Esophagus (tissue), 2 donors: Measurements from ENCODE around the gene NUDCD3. TPM values are rescaled to one million over a fixed set of nuclear protein-coding genes. Genes with fewer than 3 reads are reported as not detected.

Source experiments
- H3K27ac ChIP-seq, 2 donors: one replicate each; pipeline ENCODE4 v1.5.1; 2013; ENCODE audit warnings: low read depth in 2 of 2, mild to moderate bottlenecking in 2 of 2, inconsistent platforms in 1 of 2, low read length in 1 of 2, moderate library complexity in 1 of 2
- H3K27me3 ChIP-seq, 2 donors: one replicate each; pipeline ENCODE4 v1.6.1; 2013; ENCODE audit warnings: low read length in 2 of 2, control low read depth in 1 of 2, mild to moderate bottlenecking in 1 of 2; ENCODE audit not compliant: insufficient read depth in 2 of 2, control insufficient read depth in 1 of 2
- H3K36me3 ChIP-seq, 2 donors: one replicate each; pipeline ENCODE4 v1.6.1; 2013; ENCODE audit warnings: low read length in 1 of 2; ENCODE audit not compliant: control insufficient read depth in 2 of 2, insufficient read depth in 2 of 2
- H3K4me1 ChIP-seq, 2 donors: one replicate each; pipeline ENCODE4 v1.6.1; 2013; ENCODE audit warnings: low read length in 1 of 2; ENCODE audit not compliant: control insufficient read depth in 2 of 2, insufficient read depth in 2 of 2
- H3K4me3 ChIP-seq, 2 donors: one replicate each; pipeline ENCODE4 v1.5.1; 2013; ENCODE audit warnings: low read length in 2 of 2, mild to moderate bottlenecking in 2 of 2, low read depth in 1 of 2, moderate library complexity in 1 of 2
- H3K9me3 ChIP-seq, 2 donors: one replicate each; pipeline ENCODE4 v1.6.1; 2013; ENCODE audit warnings: mild to moderate bottlenecking in 2 of 2, low read depth in 1 of 2, low read length in 1 of 2, moderate library complexity in 1 of 2; ENCODE audit not compliant: control insufficient read depth in 2 of 2, insufficient read depth in 1 of 2
- WGBS, 2 donors: extraction: QIAGEN DNeasy Blood & Tissue Kit; methylation state at CpG; one replicate each; pipeline ENCODE4 v1.1.7; 2013; 5-methylcytosine and 5-hydroxymethylcytosine counted together
- polyA plus RNA-seq, 2 donors: library from polyadenylated mRNA; stranded (reverse); fragments of 200-250 nt; gene quantifications; one replicate each; pipeline ENCODE4 v1.2.3, GENCODE V29; 2013
- donor health status: healthy with polysubstance abuse.
- donor health status: Bipolar disorder and iron deficiency.

Gene NUDCD3
- polyA plus RNA-seq, 2 donors: 20.5 to 21.2 TPM

DNA sequence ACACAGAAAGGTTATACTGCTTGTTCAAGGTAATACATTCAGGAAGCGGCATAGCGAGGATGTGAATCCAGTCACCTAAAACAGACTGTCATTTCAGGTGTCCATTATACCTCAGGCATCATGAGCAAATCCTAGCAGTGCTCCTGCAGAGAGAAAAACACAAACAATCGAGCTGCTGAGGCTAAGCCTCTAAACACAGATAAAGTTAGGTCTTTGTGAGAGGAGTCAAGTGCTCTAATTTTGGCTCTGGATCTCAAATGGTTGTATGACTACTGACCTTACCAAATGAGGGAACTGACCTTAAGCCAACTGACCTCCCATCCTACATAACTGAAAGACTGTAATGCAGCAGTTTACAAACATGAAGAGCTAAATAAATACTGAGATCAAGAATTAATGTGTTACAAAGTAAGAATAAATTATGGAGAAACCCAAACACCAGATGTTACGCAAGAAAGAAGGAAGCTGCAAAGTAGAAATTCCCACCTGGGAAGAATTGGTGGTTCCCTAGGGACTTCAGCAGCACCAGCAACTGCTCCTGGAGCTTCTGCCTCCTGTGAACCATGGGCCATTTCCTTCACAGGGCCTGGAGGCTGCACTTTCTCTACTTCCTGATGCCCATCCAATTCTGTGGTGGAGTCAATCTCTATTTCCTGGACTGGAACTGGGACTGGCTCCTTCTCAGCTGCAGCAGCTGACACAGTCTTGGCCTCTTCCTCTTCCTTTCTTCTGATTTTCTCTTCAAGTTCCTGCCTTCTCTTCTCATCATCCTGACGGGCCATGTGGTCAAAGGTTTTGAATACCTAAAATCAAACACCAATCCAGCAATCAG is 5.8 kb downstream of the NUDCD3 start:
- H3K27ac ChIP-seq: no peak overlapping the region
- no peaks in the 10 kb centered on the region for H3K27me3 ChIP-seq
- 88 to 90% methylated on average over 5 of the region's 5 CpGs for WGBS, 2 donors
- no peaks in the 10 kb centered on the region for H3K9me3 ChIP-seq
- H3K4me1 ChIP-seq: peaks cover 2 to 3% of the 10 kb centered on the region in 2 donors
- no peak overlapping the region for H3K4me3 ChIP-seq
- H3K36me3 ChIP-seq: peaks cover 18 to 27% of the 10 kb centered on the region in 2 donors

DNA sequence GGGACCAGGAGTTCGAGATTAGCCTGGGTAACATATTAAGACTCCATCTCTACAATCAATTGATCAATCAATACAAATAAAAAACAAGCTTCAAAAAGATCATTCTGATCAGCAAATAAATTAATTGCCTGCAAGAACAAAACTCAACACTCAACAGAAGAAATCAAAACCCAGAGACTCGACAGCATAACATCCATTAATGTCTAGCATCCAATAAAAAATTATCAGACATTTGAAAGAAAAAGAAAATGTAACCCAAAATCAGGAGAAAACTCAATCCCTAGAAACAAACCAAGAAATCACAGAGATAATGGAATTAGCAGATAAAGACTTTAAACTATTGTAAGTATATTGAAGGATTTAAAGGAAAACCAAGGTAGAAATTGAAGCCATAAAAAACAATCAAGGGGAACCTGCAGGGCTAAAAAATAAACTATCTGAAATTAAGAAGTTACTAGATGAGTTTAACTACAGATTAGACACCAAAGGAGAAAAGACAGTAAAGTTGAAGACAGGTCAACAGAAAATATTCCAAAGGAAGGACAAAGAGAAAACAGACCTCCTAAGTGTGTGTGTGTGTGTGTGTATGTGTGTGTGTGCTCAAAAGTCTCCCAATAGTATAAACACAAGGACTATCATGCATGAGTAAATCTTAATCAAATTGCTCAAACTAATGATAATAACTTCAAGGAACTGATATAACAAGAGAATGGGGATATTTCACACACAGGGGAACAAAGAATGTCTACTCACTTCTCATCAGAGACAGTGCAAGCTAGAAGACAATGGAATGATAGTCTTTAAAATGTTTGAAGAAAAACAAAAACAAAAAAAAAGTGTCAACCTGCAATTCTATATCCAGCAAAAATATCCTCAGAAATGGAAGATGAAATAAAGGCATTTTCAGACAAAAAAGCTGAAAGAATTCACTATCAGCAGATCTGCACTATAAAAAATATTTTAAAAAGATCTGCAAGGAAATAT is 7.7 kb downstream of the NUDCD3 start:
- Histone ChIP-seq H3K27me3 (no peaks in the 10 kb centered on the region), H3K4me1 (peaks cover 2 to 3% of the 10 kb centered on the region in 2 donors), H3K27ac (no peak overlapping the region), H3K36me3 (peaks cover 18 to 29% of the 10 kb centered on the region in 2 donors), H3K4me3 (no peak overlapping the region), H3K9me3 (no peaks in the 10 kb centered on the region)
- WGBS, 2 donors: 97 to 99% methylated on average over 2 of the region's 2 CpGs

DNA sequence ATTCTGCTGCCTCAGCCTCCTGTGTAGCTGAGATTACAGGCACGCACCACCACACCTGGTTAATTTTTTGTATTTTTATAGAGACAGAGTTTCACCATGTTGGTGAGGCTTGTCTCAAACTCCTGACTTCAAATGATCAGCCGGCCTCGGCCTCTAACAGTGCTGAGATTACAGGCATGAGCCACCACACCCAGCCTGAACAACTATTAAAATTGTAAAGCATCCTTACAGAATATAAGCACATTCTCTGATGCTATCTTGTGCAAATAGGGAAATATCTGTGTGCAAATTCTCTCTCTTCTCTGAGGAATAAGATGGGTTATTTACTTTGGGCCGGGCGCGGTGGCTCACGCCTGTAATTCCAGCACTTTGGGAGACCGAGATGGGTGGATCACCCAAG is 12.5 kb downstream of the NUDCD3 start:
- Histone ChIP-seq H3K27me3 (no peaks in the 10 kb centered on the region), H3K4me3 (no peak overlapping the region), H3K36me3 (peaks cover 12 to 20% of the 10 kb centered on the region in 2 donors), H3K9me3 (no peaks in the 10 kb centered on the region), H3K27ac (no peak overlapping the region), H3K4me1 (no peaks in the 10 kb centered on the region)
- 92 to 94% methylated on average over 8 of the region's 8 CpGs for WGBS, 2 donors

DNA sequence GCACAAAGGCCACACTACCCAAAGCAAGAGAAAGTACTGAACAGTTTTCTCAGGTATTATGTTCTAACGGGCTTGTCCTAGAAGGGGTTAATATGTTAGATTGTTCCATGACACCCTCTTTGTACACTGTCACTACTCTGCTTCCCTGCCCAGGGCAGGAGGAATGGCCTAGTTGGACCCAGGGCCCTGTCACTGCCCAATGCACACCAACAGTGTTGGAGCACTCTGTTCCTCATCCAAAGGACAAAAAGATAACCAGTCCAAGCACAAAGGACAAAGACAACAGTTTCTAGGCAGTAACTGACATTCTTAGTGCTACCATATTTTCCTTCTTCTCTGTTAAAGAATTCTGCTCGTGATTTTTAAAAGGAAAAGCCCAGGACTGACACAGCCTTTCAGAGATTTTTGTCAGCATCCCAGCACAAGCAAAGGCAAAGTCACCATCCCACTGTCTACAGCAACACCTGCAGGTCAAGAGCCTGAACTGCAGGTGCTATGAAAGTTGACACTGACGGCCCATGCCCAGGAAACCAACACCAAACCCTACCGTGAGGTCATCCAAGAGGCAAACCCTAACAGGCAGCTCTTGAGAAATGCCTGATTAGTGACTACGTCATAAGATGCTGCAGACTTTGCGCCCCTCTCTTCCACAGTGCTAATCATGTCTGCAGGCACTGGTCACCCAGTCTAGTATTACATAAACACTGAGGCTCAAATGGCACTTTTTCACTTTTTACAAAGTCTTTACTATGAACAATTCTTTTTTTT is 13.2 kb downstream of the NUDCD3 start:
- no peaks in the 10 kb centered on the region for H3K27me3 ChIP-seq
- H3K4me1 ChIP-seq: no peaks in the 10 kb centered on the region
- H3K9me3 ChIP-seq: no peaks in the 10 kb centered on the region
- no peak overlapping the region for H3K4me3 ChIP-seq
- peaks cover 12 to 19% of the 10 kb centered on the region in 2 donors for H3K36me3 ChIP-seq
- WGBS, 2 donors: 33 to 34% methylated on average over 6 of the region's 6 CpGs
- no peak overlapping the region for H3K27ac ChIP-seq

DNA sequence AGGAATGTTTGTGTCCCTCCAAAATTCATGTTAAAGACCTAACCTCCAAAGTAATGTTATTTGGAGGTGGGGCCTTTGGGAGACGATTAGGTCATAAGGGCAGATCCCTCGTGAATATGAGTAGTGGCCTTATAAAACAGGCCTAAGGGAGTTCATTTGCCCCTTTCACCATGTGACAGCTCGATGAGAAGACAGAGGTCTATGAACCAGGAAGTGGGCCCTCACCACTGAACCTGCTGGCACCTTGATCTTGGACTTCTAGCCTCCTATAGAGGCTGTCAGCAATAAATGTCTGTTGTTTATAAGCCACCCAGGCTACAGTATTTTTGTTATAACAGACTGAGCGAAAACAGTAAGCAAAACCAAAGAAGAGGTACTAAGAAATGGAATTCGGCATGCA is 14.1 kb downstream of the NUDCD3 start:
- H3K27ac ChIP-seq: no peak overlapping the region

DNA sequence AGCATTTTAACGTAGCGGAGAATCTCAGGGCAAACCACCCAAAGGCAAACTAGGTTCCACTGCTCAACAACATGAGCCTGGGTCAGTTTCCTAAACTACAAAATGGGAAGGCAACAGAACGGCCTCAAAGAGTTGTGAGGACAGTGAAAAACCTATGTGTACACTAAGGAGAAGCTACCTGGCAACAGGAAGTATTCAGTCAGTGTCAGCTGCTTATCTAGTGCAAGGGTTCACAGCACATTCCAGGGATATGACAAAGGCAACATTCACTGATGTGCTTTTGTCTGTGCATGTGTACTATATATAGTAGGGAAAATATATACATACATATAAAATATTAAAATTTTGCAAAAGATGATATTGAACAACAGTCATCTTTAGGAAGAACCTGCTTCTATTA is 17.2 kb downstream of the NUDCD3 start:
- no peaks in the 10 kb centered on the region for H3K4me1 ChIP-seq
- no peak overlapping the region for H3K27ac ChIP-seq
- H3K4me3 ChIP-seq: no peak overlapping the region
- WGBS, 2 donors: 77 to 84% methylated on average over 3 of the region's 3 CpGs
- H3K27me3 ChIP-seq: no peaks in the 10 kb centered on the region
- H3K36me3 ChIP-seq: peaks cover 3 to 13% of the 10 kb centered on the region in 2 donors
- no peaks in the 10 kb centered on the region for H3K9me3 ChIP-seq

More for the DNA sequence above, 14.1 kb downstream of the NUDCD3 start:
- no peaks in the 10 kb centered on the region for H3K27me3 ChIP-seq
- no peaks in the 10 kb centered on the region for H3K9me3 ChIP-seq
- H3K4me1 ChIP-seq: no peaks in the 10 kb centered on the region
- H3K4me3 ChIP-seq: no peak overlapping the region
- peaks cover 6 to 19% of the 10 kb centered on the region in 2 donors for H3K36me3 ChIP-seq
- 83 to 85% methylated on average over 5 of the region's 5 CpGs for WGBS, 2 donors

DNA sequence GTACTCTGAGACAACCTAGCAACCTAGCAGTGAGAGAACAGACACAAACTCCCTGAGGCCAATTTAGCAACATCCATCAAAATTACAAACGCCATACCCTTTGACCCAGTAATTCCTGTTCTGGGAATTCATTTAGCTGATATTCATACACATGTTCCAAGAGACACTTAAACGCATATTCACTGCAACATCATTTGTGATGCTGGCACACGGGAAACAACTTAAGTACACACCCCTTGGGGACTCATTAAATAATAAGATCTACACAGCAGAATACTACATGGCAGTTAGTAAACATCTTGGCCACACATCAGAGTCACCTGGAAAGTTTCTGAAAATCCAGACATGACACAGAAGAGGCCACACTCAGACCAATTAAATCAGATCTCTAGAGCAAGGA is 17.6 kb downstream of the NUDCD3 start:
- Histone ChIP-seq H3K27ac (no peak overlapping the region), H3K4me1 (no peaks in the 10 kb centered on the region), H3K36me3 (peaks cover 3 to 13% of the 10 kb centered on the region in 2 donors), H3K9me3 (no peaks in the 10 kb centered on the region), H3K4me3 (no peak overlapping the region), H3K27me3 (no peaks in the 10 kb centered on the region)
- WGBS, 2 donors: 30 to 44% methylated on average over 3 of the region's 3 CpGs

DNA sequence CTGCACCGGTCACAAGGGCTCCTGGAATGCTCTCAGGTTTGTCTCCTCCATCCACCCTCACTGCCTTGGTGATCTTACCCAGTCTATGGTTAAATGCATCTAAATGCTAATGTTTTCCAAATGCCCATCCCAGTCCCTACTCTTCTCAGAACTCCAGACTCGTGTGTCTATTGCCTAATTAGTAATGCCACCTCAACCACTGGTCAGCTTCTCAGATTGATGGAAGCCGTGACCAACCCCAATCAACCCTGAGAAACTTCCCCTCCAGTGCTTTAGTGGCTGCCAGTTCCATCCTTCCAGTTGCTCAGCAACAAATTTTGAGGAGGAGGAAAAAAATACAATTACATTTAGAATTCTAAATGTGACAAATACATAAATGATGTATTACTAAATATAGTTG is 18.6 kb downstream of the NUDCD3 start:
- Histone ChIP-seq H3K4me3 (no peak overlapping the region), H3K9me3 (no peaks in the 10 kb centered on the region), H3K36me3 (peaks cover 3 to 14% of the 10 kb centered on the region in 2 donors), H3K27ac (no peak overlapping the region), H3K4me1 (no peaks in the 10 kb centered on the region), H3K27me3 (no peaks in the 10 kb centered on the region)
- 76 to 82% methylated on average over 3 of the region's 3 CpGs for WGBS, 2 donors

DNA sequence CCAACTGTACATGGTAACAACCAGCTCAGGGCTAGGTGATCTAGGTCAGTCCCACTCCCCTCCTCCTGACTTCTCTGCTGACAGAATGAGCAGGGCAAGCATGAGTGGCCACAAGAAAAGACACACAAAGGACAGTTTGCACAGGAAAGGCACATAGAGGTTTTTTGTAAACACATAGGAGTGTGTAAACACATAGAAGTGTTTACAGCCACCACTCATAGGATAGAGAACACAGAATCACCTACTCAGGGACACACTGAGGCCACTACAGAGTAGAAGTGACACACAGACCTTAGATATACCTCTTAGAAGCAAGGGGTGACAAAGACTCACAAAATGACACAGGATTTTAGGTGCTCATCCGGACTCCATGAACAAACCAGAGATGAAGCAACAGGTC is 19.0 kb downstream of the NUDCD3 start:
- Histone ChIP-seq H3K36me3 (peaks cover 3 to 18% of the 10 kb centered on the region in 2 donors), H3K4me1 (no peaks in the 10 kb centered on the region), H3K27me3 (no peaks in the 10 kb centered on the region), H3K9me3 (no peaks in the 10 kb centered on the region), H3K4me3 (no peak overlapping the region), H3K27ac (no peak overlapping the region)
- 91 to 100% methylated on average over 1 of the region's 1 CpG for WGBS, 2 donors
